ENCODE measurements around the gene CD58. TPM values are rescaled to one million over a fixed set of nuclear protein-coding genes. Genes with fewer than 3 reads are reported as not detected.
"Not testable (repeated sequence)": the region's sequence is repeated elsewhere in the genome, so short reads cannot be mapped to it uniquely, and the experiment has no call there.

Gene CD58
- total and polyA plus RNA-seq, 4 experiments from 2014 or later: 25.2 to 61.3 (median 44.5) TPM

- CTCF ChIA-PET (ENCODE audit: partially characterized antibody); H3K27me3 Mint-ChIP-seq; H3K4me3 ChIP-seq (ENCODE audit: low read length in 2 of 2); H3K4me3 Mint-ChIP-seq; DNase-seq; POLR2A ChIA-PET (ENCODE audit: partially characterized antibody); H3K9me3 Mint-ChIP-seq; H3K27me3 ChIP-seq (ENCODE audit: insufficient read depth, low read length); H3K36me3 Mint-ChIP-seq; H3K9me3 ChIP-seq (ENCODE audit: control insufficient read depth in 1 of 2, low read length in 2 of 2); H3K27ac ChIP-seq (ENCODE audit: low read depth, low read length); intact Hi-C loops (cut with micrococcal nuclease); H3K36me3 ChIP-seq (ENCODE audit: insufficient read depth, low read length): not testable (repeated sequence)
- Mint-ChIP-seq H3K4me1 (peaks cover 4 to 15% (median 11%) of the 10 kb centered on the region in 4 donors), H3K27ac (peak overlapping the region in 1 of 7 donors; percentile 69)
- peaks cover 11% of the 10 kb centered on the region for H3K4me1 ChIP-seq (ENCODE audit: insufficient read depth, low read length)
Measured at GRCh38 chr1:116608151-116608550, 37.3 kb upstream of the CD58 start.

DNA sequence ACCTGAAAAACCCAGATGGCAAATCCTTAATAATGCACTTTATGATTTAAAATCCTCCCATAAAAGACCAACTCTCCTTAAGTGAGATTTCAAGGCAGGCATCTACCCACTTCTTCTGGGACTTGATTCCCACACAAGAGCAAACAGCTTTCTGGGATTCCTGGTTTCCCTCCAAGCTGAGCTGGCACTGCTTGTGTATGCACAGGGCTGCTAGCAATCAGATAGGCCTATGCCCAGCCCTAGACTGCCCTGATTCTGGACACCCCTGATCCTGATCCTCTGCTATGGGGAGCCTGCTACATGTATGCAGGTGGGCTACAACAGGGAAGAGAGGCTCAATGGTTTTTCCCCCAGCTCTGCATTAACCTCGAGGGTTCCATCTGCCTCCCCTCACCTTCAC is 36.6 kb upstream of the CD58 start:
- CTCF ChIA-PET (ENCODE audit: partially characterized antibody); DNase-seq; H3K36me3 ChIP-seq (ENCODE audit: insufficient read depth, low read length); H3K27ac Mint-ChIP-seq; H3K27me3 ChIP-seq (ENCODE audit: insufficient read depth, low read length); POLR2A ChIA-PET (ENCODE audit: partially characterized antibody); H3K27me3 Mint-ChIP-seq; H3K9me3 Mint-ChIP-seq; H3K9me3 ChIP-seq (ENCODE audit: control insufficient read depth in 1 of 2, low read length in 2 of 2); intact Hi-C loops (cut with micrococcal nuclease); H3K36me3 Mint-ChIP-seq; H3K4me3 Mint-ChIP-seq; H3K27ac ChIP-seq (ENCODE audit: low read depth, low read length); H3K4me3 ChIP-seq (ENCODE audit: low read length in 2 of 2): not testable (repeated sequence)
- peaks cover 4 to 15% (median 11%) of the 10 kb centered on the region in 4 donors for H3K4me1 Mint-ChIP-seq
- peaks cover 11% of the 10 kb centered on the region for H3K4me1 ChIP-seq (ENCODE audit: insufficient read depth, low read length)

- peaks cover 11% of the 10 kb centered on the region for H3K4me1 ChIP-seq (ENCODE audit: insufficient read depth, low read length)
- H3K9me3 Mint-ChIP-seq; H3K4me3 ChIP-seq (ENCODE audit: low read length in 2 of 2); H3K36me3 Mint-ChIP-seq; H3K27me3 ChIP-seq (ENCODE audit: insufficient read depth, low read length); H3K9me3 ChIP-seq (ENCODE audit: control insufficient read depth in 1 of 2, low read length in 2 of 2); intact Hi-C loops (cut with micrococcal nuclease); CTCF ChIA-PET (ENCODE audit: partially characterized antibody); H3K27me3 Mint-ChIP-seq; POLR2A ChIA-PET (ENCODE audit: partially characterized antibody); H3K27ac ChIP-seq (ENCODE audit: low read depth, low read length); H3K36me3 ChIP-seq (ENCODE audit: insufficient read depth, low read length): not testable (repeated sequence)
- peaks cover 4 to 15% (median 11%) of the 10 kb centered on the region in 4 donors for H3K4me1 Mint-ChIP-seq
- DNase-seq: peak in 4 of 5 donors; percentile 3 to 16 (median 11)
- peak overlapping the region in 4 of 7 donors; percentile 35 to 63 (median 50) for H3K27ac Mint-ChIP-seq
- H3K4me3 Mint-ChIP-seq: peak overlapping the region in 7 of 8 donors; percentile 14 to 78 (median 26)
Measured at GRCh38 chr1:116606067-116606466, 35.2 kb upstream of the CD58 start.

GRCh38 chr1:116605315-116605714 is 34.5 kb upstream of the CD58 start:
- Histone ChIP-seq H3K27me3 (ENCODE audit: insufficient read depth, low read length) (no peaks in the 10 kb centered on the region), H3K36me3 (ENCODE audit: insufficient read depth, low read length) (no peaks in the 10 kb centered on the region), H3K4me1 (ENCODE audit: insufficient read depth, low read length) (peaks cover 11% of the 10 kb centered on the region), H3K9me3 (ENCODE audit: control insufficient read depth in 1 of 2, low read length in 2 of 2) (no peaks in the 10 kb centered on the region), H3K4me3 (ENCODE audit: low read length in 2 of 2) (no peak overlapping the region), H3K27ac (ENCODE audit: low read depth, low read length) (no peak overlapping the region)
- ChIA-PET POLR2A (ENCODE audit: partially characterized antibody) (no interaction called here), CTCF (ENCODE audit: partially characterized antibody) (interaction anchor here (1.0 kb wide), 1 partner anchor 10 kb away, joined by 3 read pairs; no protein-coding TSS in a partner anchor)
- Mint-ChIP-seq H3K27me3 (no peaks in the 10 kb centered on the region), H3K9me3 (no peaks in the 10 kb centered on the region), H3K27ac (no peak overlapping the region), H3K4me3 (no peak overlapping the region), H3K4me1 (peaks cover 4 to 15% (median 11%) of the 10 kb centered on the region in 4 donors), H3K36me3 (no peaks in the 10 kb centered on the region)
- intact Hi-C loops (cut with micrococcal nuclease): no loop called here
- DNase-seq: no peak

DNA sequence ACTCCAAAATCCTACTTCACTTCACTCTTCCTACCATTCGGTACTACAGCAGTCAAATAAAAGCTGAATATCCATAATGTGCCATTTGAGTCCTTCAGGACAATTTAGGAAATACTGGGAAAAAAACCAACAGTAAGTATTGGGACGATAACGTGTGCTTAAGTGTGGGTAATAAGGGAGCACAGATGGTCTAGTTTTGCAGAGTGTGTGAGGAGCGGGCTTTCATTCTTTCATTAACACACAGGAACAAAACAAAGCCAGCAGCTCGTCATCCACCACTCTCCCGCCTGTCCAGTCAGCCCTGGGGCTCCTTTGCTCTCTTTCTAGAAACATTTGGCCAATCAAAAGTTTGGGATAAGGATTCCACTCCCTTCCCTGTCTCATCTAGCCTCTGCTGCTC is 33.6 kb upstream of the CD58 start:
- H3K36me3 Mint-ChIP-seq; POLR2A ChIA-PET (ENCODE audit: partially characterized antibody); H3K27me3 ChIP-seq (ENCODE audit: insufficient read depth, low read length); H3K9me3 ChIP-seq (ENCODE audit: control insufficient read depth in 1 of 2, low read length in 2 of 2); CTCF ChIA-PET (ENCODE audit: partially characterized antibody); H3K27ac ChIP-seq (ENCODE audit: low read depth, low read length); H3K27me3 Mint-ChIP-seq; H3K27ac Mint-ChIP-seq; H3K9me3 Mint-ChIP-seq; DNase-seq; intact Hi-C loops (cut with micrococcal nuclease); H3K36me3 ChIP-seq (ENCODE audit: insufficient read depth, low read length); H3K4me3 ChIP-seq (ENCODE audit: low read length in 2 of 2): not testable (repeated sequence)
- H3K4me1 Mint-ChIP-seq: peaks cover 4 to 15% (median 11%) of the 10 kb centered on the region in 4 donors
- H3K4me3 Mint-ChIP-seq: peak overlapping the region in 1 of 8 donors; percentile 27
- peaks cover 11% of the 10 kb centered on the region for H3K4me1 ChIP-seq (ENCODE audit: insufficient read depth, low read length)

DNA sequence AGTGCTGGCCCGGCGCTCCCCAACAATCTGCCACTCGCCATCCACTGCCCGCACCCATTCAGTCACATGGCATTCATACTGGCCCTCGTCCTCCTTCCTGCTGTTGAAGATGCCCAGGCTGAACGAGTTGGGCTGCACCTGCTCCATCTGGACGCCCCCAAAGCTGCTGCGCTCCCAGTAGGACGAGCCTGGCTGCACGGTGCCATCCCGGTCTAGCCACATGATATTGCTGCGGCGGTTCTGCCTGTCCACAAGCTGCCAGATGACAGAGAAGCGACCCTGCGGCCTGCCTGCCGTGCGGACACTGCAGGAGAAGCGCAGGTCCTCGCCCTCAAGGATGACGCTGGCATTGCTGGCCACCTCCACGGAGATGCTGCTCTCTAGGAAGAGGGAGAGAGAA is 32.8 kb upstream of the CD58 start:
- DNase-seq; H3K4me3 Mint-ChIP-seq; CTCF ChIA-PET (ENCODE audit: partially characterized antibody); H3K9me3 ChIP-seq (ENCODE audit: control insufficient read depth in 1 of 2, low read length in 2 of 2); H3K27me3 Mint-ChIP-seq; H3K27ac Mint-ChIP-seq; intact Hi-C loops (cut with micrococcal nuclease); H3K9me3 Mint-ChIP-seq; H3K36me3 ChIP-seq (ENCODE audit: insufficient read depth, low read length); H3K36me3 Mint-ChIP-seq; H3K4me3 ChIP-seq (ENCODE audit: low read length in 2 of 2); H3K27ac ChIP-seq (ENCODE audit: low read depth, low read length); POLR2A ChIA-PET (ENCODE audit: partially characterized antibody); H3K27me3 ChIP-seq (ENCODE audit: insufficient read depth, low read length): not testable (repeated sequence)
- peaks cover 4 to 15% (median 11%) of the 10 kb centered on the region in 4 donors for H3K4me1 Mint-ChIP-seq
- H3K4me1 ChIP-seq (ENCODE audit: insufficient read depth, low read length): peaks cover 11% of the 10 kb centered on the region

- POLR2A ChIA-PET (ENCODE audit: partially characterized antibody); H3K27me3 Mint-ChIP-seq; H3K4me1 ChIP-seq (ENCODE audit: insufficient read depth, low read length); H3K9me3 Mint-ChIP-seq; intact Hi-C loops (cut with micrococcal nuclease); DNase-seq; H3K27ac ChIP-seq (ENCODE audit: low read depth, low read length); CTCF ChIA-PET (ENCODE audit: partially characterized antibody); H3K27ac Mint-ChIP-seq; H3K4me3 Mint-ChIP-seq; H3K36me3 ChIP-seq (ENCODE audit: insufficient read depth, low read length); H3K9me3 ChIP-seq (ENCODE audit: control insufficient read depth in 1 of 2, low read length in 2 of 2); H3K27me3 ChIP-seq (ENCODE audit: insufficient read depth, low read length); H3K4me3 ChIP-seq (ENCODE audit: low read length in 2 of 2); H3K36me3 Mint-ChIP-seq: not testable (repeated sequence)
- peaks cover 0 to 13% (median 8%) of the 10 kb centered on the region in 4 donors for H3K4me1 Mint-ChIP-seq
Measured at GRCh38 chr1:116599369-116599768, 28.5 kb upstream of the CD58 start.

DNA sequence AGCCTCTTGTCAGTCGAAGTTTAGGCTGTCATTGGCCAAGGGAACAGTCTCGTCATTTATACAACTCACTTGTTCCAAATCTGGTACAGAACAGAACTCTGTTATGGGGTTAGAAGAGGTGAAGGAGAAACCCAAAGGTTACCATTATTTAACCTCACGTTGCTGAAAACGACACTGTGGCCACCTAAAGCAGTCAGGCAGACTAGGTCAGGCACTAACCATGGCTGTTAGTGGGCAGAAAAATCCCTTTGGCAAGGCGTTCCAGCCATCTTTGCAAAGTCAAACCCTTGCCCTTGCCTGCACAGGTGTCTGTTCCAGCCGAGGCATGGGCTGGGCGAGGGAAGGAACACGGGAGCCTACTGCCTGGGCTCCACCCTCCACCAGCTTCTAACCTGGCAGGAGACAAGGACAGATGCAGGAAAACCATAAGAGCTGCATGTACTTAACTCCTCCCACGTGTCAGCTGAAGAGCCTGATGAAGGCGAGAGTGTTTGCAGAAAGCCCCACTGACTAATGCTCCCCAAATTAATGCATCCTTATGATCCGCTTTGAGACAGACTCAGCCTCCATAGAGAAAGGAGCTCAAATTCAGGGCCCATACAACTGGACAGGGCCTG is 27.7 kb upstream of the CD58 start:
- H3K4me3 ChIP-seq (ENCODE audit: low read length in 2 of 2); H3K4me1 ChIP-seq (ENCODE audit: insufficient read depth, low read length); H3K27me3 ChIP-seq (ENCODE audit: insufficient read depth, low read length); H3K27me3 Mint-ChIP-seq; H3K36me3 ChIP-seq (ENCODE audit: insufficient read depth, low read length); H3K9me3 Mint-ChIP-seq; H3K4me3 Mint-ChIP-seq; CTCF ChIA-PET (ENCODE audit: partially characterized antibody); H3K9me3 ChIP-seq (ENCODE audit: control insufficient read depth in 1 of 2, low read length in 2 of 2); H3K27ac ChIP-seq (ENCODE audit: low read depth, low read length); POLR2A ChIA-PET (ENCODE audit: partially characterized antibody); H3K27ac Mint-ChIP-seq; DNase-seq; H3K36me3 Mint-ChIP-seq; intact Hi-C loops (cut with micrococcal nuclease): not testable (repeated sequence)
- H3K4me1 Mint-ChIP-seq: peaks cover 0 to 13% (median 8%) of the 10 kb centered on the region in 4 donors

Data from CD4-positive, alpha-beta memory T cell (primary cell).